HCT116 (cell line): ENCODE data around the gene GAK. TPM values are rescaled to one million over a fixed set of nuclear protein-coding genes. Genes with fewer than 3 reads are reported as not detected.
"Not testable (repeated sequence)": the region's sequence is repeated elsewhere in the genome, so short reads cannot be mapped to it uniquely, and the experiment has no call there.

Experiments used
- ATAC-seq: fragments of 200-7000 bp; cut with Tn5 transposase; 2 replicates; pipeline ENCODE4 v1.9.1; 2020; ENCODE audit warnings: mild to moderate bottlenecking, moderate library complexity
- BruUV-seq: library from RNA; stranded (reverse); fragments of 400-500 nt; replicated peaks from 2 replicates; lab custom pipeline; 2021; lab: Mats Ljungman, UMichigan
- CTCF ChIA-PET: fragments of 300-600 bp; sonication (Branson Sonifier 250); formaldehyde crosslinking; loops from one replicate; lab custom pipeline; 2021; ENCODE audit warnings: antibody characterized with exemption; lab: Charles Lee
- POLR2A ChIA-PET: fragments of 300-600, 350-600 bp; sonication (Branson Sonifier 250); formaldehyde crosslinking; loops from one replicate; lab custom pipeline; 2021; ENCODE audit warnings: antibody characterized with exemption; lab: Charles Lee
- RAD21 ChIA-PET, 2 experiments: fragments of 300-600 bp; sonication (Branson Sonifier 250); formaldehyde crosslinking; loops; one replicate each; lab custom pipeline; 2023; ENCODE audit warnings: low total read pairs in 2 of 2; ENCODE audit not compliant: uncharacterized antibody in 2 of 2, unreplicated experiment in 2 of 2, low non-redundant PET in 1 of 2; lab: Charles Lee
- DNase-seq: peaks from one replicate; pipeline ENCODE4 v3.0.0-alpha.2; 2010; ENCODE audit warnings: low read depth, low spot score
- H2AFZ ChIP-seq: fragments of 200-600 bp; shearing (Covaris generic), sonication (generic); 2 replicates; pipeline ENCODE4 v1.6.1; 2017; ENCODE audit warnings: low read depth, mixed run types, mixed read lengths, antibody characterized with exemption, low read length; ENCODE audit not compliant: poor library complexity, severe bottlenecking
- H3K27ac ChIP-seq: 2 replicates; pipeline ENCODE4 v1.5.1; 2012; ENCODE audit warnings: low read depth, low read length
- H3K27me3 ChIP-seq: fragments of 200-600 bp; sonication (generic); 2 replicates; pipeline ENCODE4 v1.6.1; 2016; ENCODE audit warnings: mixed run types, low read length, mixed read lengths; ENCODE audit not compliant: insufficient read depth
- H3K36me3 ChIP-seq, 2 experiments: fragments of 200-500 bp in 1 of 2; fragments of 200-600 bp in 1 of 2; sonication (Bioruptor generic) in 1 of 2; sonication (generic) in 1 of 2; 2 replicates each; pipeline versions ENCODE4 v1.5.1 to v1.6.1; 2014 to 2016; ENCODE audit warnings: low read length in 2 of 2, inconsistent platforms in 1 of 2, mixed read lengths in 1 of 2, mixed run types in 1 of 2; ENCODE audit not compliant: insufficient read depth in 2 of 2, control insufficient read depth in 1 of 2
- H3K4me1 ChIP-seq, 2 experiments: fragments of 200-600 bp in 1 of 2; sonication (generic) in 1 of 2; 2 replicates each; pipeline versions ENCODE4 v1.5.1 to v1.6.1; 2012 to 2017; ENCODE audit warnings: low read length in 2 of 2, inconsistent platforms in 1 of 2, mild to moderate bottlenecking in 1 of 2, mixed read lengths in 1 of 2, mixed run types in 1 of 2, moderate library complexity in 1 of 2; ENCODE audit not compliant: insufficient read depth in 2 of 2, control insufficient read depth in 1 of 2
- H3K4me2 ChIP-seq: fragments of 200-600 bp; sonication (generic); 2 replicates; pipeline ENCODE4 v1.6.1; 2017; ENCODE audit warnings: mixed run types, low read length, mixed read lengths
- H3K4me3 ChIP-seq, 2 experiments: fragments of 200-600 bp in 1 of 2; sonication (generic) in 1 of 2; replicated peaks in 1 of 2; 2 replicates each; pipeline ENCODE4 v1.5.1; 2011 to 2016; ENCODE audit warnings: low read length in 2 of 2, control low read depth in 1 of 2, low read depth in 1 of 2, mild to moderate bottlenecking in 1 of 2, mixed read lengths in 1 of 2, mixed run types in 1 of 2
- H3K79me2 ChIP-seq: fragments of 200-600 bp; sonication (generic); 2 replicates; pipeline ENCODE4 v1.6.1; 2017; ENCODE audit warnings: mild to moderate bottlenecking, mixed run types, low read length, moderate library complexity, mixed read lengths; ENCODE audit not compliant: insufficient read depth
- H3K9ac ChIP-seq: fragments of 200-600 bp; sonication (generic); 2 replicates; pipeline ENCODE4 v1.6.1; 2016; ENCODE audit warnings: low read length, mixed read lengths
- H3K9me2 ChIP-seq: fragments of 200-600 bp; sonication (generic), shearing (Covaris generic); 2 replicates; pipeline ENCODE4 v1.6.1; 2017; ENCODE audit warnings: mixed run types, mild to moderate bottlenecking, moderate library complexity; ENCODE audit not compliant: insufficient read depth
- H3K9me3 ChIP-seq, 2 experiments: fragments of 200-500 bp in 1 of 2; fragments of 200-600 bp in 1 of 2; sonication (Bioruptor generic) in 1 of 2; sonication (generic) in 1 of 2; 2 replicates each; pipeline ENCODE4 v1.6.1; 2014 to 2017; ENCODE audit warnings: low read length in 2 of 2, mixed read lengths in 2 of 2, inconsistent platforms in 1 of 2, low read depth in 1 of 2, mild to moderate bottlenecking in 1 of 2, mixed run types in 1 of 2, moderate library complexity in 1 of 2; ENCODE audit not compliant: control insufficient read depth in 1 of 2, insufficient read depth in 1 of 2
- H4K20me1 ChIP-seq: fragments of 200-600 bp; sonication (generic), shearing (Covaris generic); 2 replicates; pipeline ENCODE4 v1.6.1; 2017; ENCODE audit warnings: mixed run types, mild to moderate bottlenecking, moderate library complexity; ENCODE audit not compliant: insufficient read depth
- ATF3 ChIP-seq: IDR thresholded peaks from 2 replicates; pipeline ENCODE4 v1.6.1; 2012
- CBX3 ChIP-seq: IDR thresholded peaks from 2 replicates; pipeline ENCODE4 v1.6.1; 2012; ENCODE audit warnings: low read depth
- CEBPB ChIP-seq: IDR thresholded peaks from 2 replicates; pipeline ENCODE4 v1.6.1; 2012; ENCODE audit warnings: low read depth
- EGR1 ChIP-seq: IDR thresholded peaks from 2 replicates; pipeline ENCODE4 v1.6.1; 2012; ENCODE audit warnings: low read depth
- ELF1 ChIP-seq: IDR thresholded peaks from 2 replicates; pipeline ENCODE4 v1.6.1; 2012; ENCODE audit warnings: low read depth, borderline replicate concordance
- EZH2 ChIP-seq: fragments of 200-600 bp; sonication (generic); IDR thresholded peaks from 2 replicates; pipeline ENCODE4 v1.6.1; 2017; ENCODE audit warnings: antibody characterized with exemption, mixed run types
- FOSL1 ChIP-seq: IDR thresholded peaks from 2 replicates; pipeline ENCODE4 v1.6.1; 2012; ENCODE audit warnings: low read depth
- JUND ChIP-seq: IDR thresholded peaks from 2 replicates; pipeline ENCODE4 v1.6.1; 2012
- POLR2A ChIP-seq: IDR thresholded peaks from 2 replicates; pipeline ENCODE4 v1.7.0; 2011; ENCODE audit warnings: borderline replicate concordance; ENCODE audit not compliant: insufficient read depth, insufficient read length; ENCODE audit errors: extremely low read depth
- REST ChIP-seq: IDR thresholded peaks from 2 replicates; pipeline ENCODE4 v1.6.1; 2012; ENCODE audit warnings: low read depth
- SIN3A ChIP-seq: IDR thresholded peaks from 2 replicates; pipeline ENCODE4 v1.6.1; 2012; ENCODE audit warnings: low read depth
- TCF7L2 ChIP-seq: IDR thresholded peaks from 2 replicates; pipeline ENCODE4 v1.7.0; 2011; ENCODE audit warnings: borderline replicate concordance, inconsistent platforms; ENCODE audit not compliant: insufficient read depth, insufficient read length; ENCODE audit errors: extremely low read depth
- intact Hi-C: fragments of 100-400 bp; cut with micrococcal nuclease; formaldehyde crosslinking; loops from 2 replicates; pipeline ENCODE4 v1.10.0; 2022
- total RNA-seq: library from RNA; stranded (reverse); gene quantifications from one replicate; pipeline ENCODE4 v1.2.1, GENCODE V29; 2021; ENCODE audit not compliant: unreplicated experiment

GAK gene
- total RNA-seq, 1 experiment from 2014 or later, result 123 TPM

- Histone ChIP-seq H4K20me1 (no peaks in the 10 kb centered on the region), H3K9me3 (no peaks in the 10 kb centered on the region), H3K4me2 (no peak overlapping the region), H3K9me2 (no peaks in the 10 kb centered on the region), H3K4me3 (no peak overlapping the region), H3K36me3 (no peaks in the 10 kb centered on the region), H2AFZ (no peak overlapping the region), H3K27me3 (no peaks in the 10 kb centered on the region), H3K79me2 (peaks cover 79% of the 10 kb centered on the region), H3K9ac (no peak overlapping the region), H3K4me1 (peaks cover 6 to 14% of the 10 kb centered on the region in 2 experiments; a peak in 3 of 4 replicates), H3K27ac (no peak overlapping the region)
- ChIA-PET CTCF (no interaction called here), RAD21 (no interaction called here), POLR2A (no interaction called here)
- intact Hi-C loops, result no loop called here
- BruUV-seq, result no TSS peak
- TF ChIP-seq FOSL1 (no peak), EZH2 (no peak), ELF1 (no peak), EGR1 (no peak), ATF3 (no peak), CEBPB (no peak), TCF7L2 (no peak), CBX3 (no peak), SIN3A (no peak), JUND (no peak), POLR2A (no peak), REST (no peak)
- DNase-seq (no peak), ATAC-seq (no peak)
Measured at GRCh38 chr4:929096-929765, 2.9 kb downstream of the GAK start.

GRCh38 chr4:927566-927965, 4.5 kb downstream of the GAK start:
- H3K9me3 ChIP-seq, H3K9me2 ChIP-seq, DNase-seq, H4K20me1 ChIP-seq, H3K4me1 ChIP-seq, H3K9ac ChIP-seq, intact Hi-C loops, BruUV-seq, H2AFZ ChIP-seq, H3K4me3 ChIP-seq, H3K27me3 ChIP-seq, H3K4me2 ChIP-seq, H3K36me3 ChIP-seq, H3K27ac ChIP-seq, POLR2A ChIA-PET, CTCF ChIA-PET, ATAC-seq: not testable (repeated sequence)
- peaks cover 87% of the 10 kb centered on the region for H3K79me2 ChIP-seq
- RAD21 ChIA-PET, result interaction anchor here in 1 of 2 experiments (0.7 kb wide), 1 partner anchor 149 kb away, joined by 4 read pairs; no protein-coding TSS in a partner anchor
